Measurements from ENCODE around the gene TREX2.

DNA sequence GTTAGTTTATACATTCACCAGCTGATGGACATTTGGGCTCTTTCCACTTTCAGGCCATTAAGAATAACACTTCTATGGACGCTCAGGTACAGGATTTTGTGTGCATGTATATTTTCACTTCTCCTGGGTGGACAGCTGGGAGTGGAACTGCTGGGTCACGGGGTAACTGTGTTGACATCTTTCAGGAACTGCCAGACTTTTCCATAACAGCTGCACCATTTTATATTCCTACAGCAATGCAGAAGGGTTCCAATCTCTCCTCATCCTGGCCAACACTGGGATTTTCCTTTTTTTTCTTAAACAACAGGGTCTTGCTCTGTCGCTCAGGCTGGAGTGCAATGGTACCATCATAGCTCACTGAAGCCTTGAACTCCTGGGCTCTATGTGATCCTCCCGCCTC is 12.6 kb upstream of the TREX2 start:
- TF ChIP-seq, protein P1, sequence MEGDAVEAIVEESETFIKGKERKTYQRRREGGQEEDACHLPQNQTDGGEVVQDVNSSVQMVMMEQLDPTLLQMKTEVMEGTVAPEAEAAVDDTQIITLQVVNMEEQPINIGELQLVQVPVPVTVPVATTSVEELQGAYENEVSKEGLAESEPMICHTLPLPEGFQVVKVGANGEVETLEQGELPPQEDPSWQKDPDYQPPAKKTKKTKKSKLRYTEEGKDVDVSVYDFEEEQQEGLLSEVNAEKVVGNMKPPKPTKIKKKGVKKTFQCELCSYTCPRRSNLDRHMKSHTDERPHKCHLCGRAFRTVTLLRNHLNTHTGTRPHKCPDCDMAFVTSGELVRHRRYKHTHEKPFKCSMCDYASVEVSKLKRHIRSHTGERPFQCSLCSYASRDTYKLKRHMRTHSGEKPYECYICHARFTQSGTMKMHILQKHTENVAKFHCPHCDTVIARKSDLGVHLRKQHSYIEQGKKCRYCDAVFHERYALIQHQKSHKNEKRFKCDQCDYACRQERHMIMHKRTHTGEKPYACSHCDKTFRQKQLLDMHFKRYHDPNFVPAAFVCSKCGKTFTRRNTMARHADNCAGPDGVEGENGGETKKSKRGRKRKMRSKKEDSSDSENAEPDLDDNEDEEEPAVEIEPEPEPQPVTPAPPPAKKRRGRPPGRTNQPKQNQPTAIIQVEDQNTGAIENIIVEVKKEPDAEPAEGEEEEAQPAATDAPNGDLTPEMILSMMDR (IDR thresholded peaks at IDR 0.05): no peak
- TF ChIP-seq POLR2A (IDR thresholded peaks at IDR 0.05): no peak
